CD4-positive, alpha-beta T cell treated with Interferon alpha-2 for 1 hour (primary cell): Measurements from ENCODE around the gene SPSB2.
"Not testable (repeated sequence)": the region's sequence is repeated elsewhere in the genome, so short reads cannot be mapped to it uniquely, and the experiment has no call there.

Source experiments
- DNase-seq, 2 donors: peaks; one replicate each; pipeline ENCODE4 v3.0.0-alpha.2; 2020 to 2022

SPSB2 gene

GRCh38 chr12:6869049-6870021 lies 3.8 kb downstream of the SPSB2 start:
- DNase-seq = peak; percentile 81 to 90

- DNase-seq = no peak
Observed at GRCh38 chr12:6868211-6869048, 4.7 kb downstream of the SPSB2 start.

GRCh38 chr12:6867413-6868210 lies 5.5 kb downstream of the SPSB2 start, which contains the start of gene TPI1:
TPI1 (plus strand) TSS chr12:6867531; CDS start chr12:6867567, 36 bp downstream.
- DNase-seq = peak; percentile 82 to 89

GRCh38 chr12:6866920-6867412 lies 6.1 kb downstream of the SPSB2 start:
- DNase-seq = no peak

- no peak for DNase-seq
Observed at GRCh38 chr12:6866163-6866919, 6.8 kb downstream of the SPSB2 start.

GRCh38 chr12:6865307-6865706 lies 7.8 kb downstream of the SPSB2 start:
- not testable (repeated sequence) for DNase-seq

GRCh38 chr12:6863586-6864321 lies 9.3 kb downstream of the SPSB2 start:
- DNase-seq = no peak

GRCh38 chr12:6863033-6863432 lies 10.1 kb downstream of the SPSB2 start:
- DNase-seq = no peak

GRCh38 chr12:6861391-6861790 lies 11.7 kb downstream of the SPSB2 start:
- no peak for DNase-seq

GRCh38 chr12:6860942-6861341 lies 12.2 kb downstream of the SPSB2 start:
- no peak for DNase-seq

GRCh38 chr12:6860116-6860515 lies 13.0 kb downstream of the SPSB2 start:
- DNase-seq = no peak

- DNase-seq = no peak
Observed at GRCh38 chr12:6858799-6859198, 14.3 kb downstream of the SPSB2 start.

- no peak for DNase-seq
Observed at GRCh38 chr12:6855322-6855721, 17.8 kb downstream of the SPSB2 start.

- no peak for DNase-seq
Observed at GRCh38 chr12:6854036-6854435, 19.1 kb downstream of the SPSB2 start.

GRCh38 chr12:6853626-6854025 lies 19.5 kb downstream of the SPSB2 start:
- no peak for DNase-seq

- DNase-seq = peak; percentile 30 to 73
Observed at GRCh38 chr12:6852651-6853354, 20.3 kb downstream of the SPSB2 start.

GRCh38 chr12:6851921-6852650 lies 21.0 kb downstream of the SPSB2 start, which contains the start of gene USP5:
USP5 (plus strand) TSS chr12:6852150; CDS start chr12:6852180, 30 bp downstream.
- DNase-seq = peak; percentile 99

- peak; percentile 96 to 97 for DNase-seq
Observed at GRCh38 chr12:6851153-6851920, 21.8 kb downstream of the SPSB2 start, which contains the start of gene CDCA3. CDCA3 (minus strand) TSS chr12:6851286; CDS start chr12:6850952, 334 bp downstream.

- DNase-seq = no peak
Observed at GRCh38 chr12:6850796-6851152, 22.3 kb downstream of the SPSB2 start.
